Gastrocnemius medialis (tissue), 4 donors: ENCODE data around the gene POU3F1. TPM values are rescaled to one million over a fixed set of nuclear protein-coding genes. Genes with fewer than 3 reads are reported as not detected.
A peak's percentile ranks its signal among the peaks of the same experiment; 100 is the strongest.

Source experiments
- ATAC-seq, 2 donors: fragments of 150-250 bp; one replicate each; pipeline ENCODE4 v1.9.1; 2016
- DNase-seq, 2 donors: peaks; one replicate each; pipeline ENCODE4 v3.0.0-alpha.2; 2019
- H3K27ac ChIP-seq, 4 donors: fragments of 200-600 bp; sonication (generic); 1 replicate in 1 of 4; 2 replicates in 3 of 4; pipeline ENCODE4 v1.5.1; 2016 to 2018; ENCODE audit warnings: mild to moderate bottlenecking in 2 of 4, moderate library complexity in 1 of 4
- H3K27me3 ChIP-seq, 3 donors: fragments of 200-600 bp; sonication (generic) in 2 of 3; 1 replicate in 1 of 3; 2 replicates in 2 of 3; pipeline versions ENCODE4 v1.5.1 to v1.6.0; 2016 to 2019; ENCODE audit warnings: mild to moderate bottlenecking in 1 of 3, moderate library complexity in 1 of 3
- H3K36me3 ChIP-seq, 2 donors: fragments of 200-600 bp; sonication (generic) in 1 of 2; one replicate each; pipeline ENCODE4 v1.5.1; 2017 to 2018
- H3K4me1 ChIP-seq, 2 donors: fragments of 200-600 bp; sonication (generic) in 1 of 2; one replicate each; pipeline ENCODE4 v1.5.1; 2016 to 2017; ENCODE audit warnings: mild to moderate bottlenecking in 2 of 2
- H3K4me3 ChIP-seq, 4 donors: fragments of 200-600 bp; sonication (generic) in 3 of 4; 1 replicate in 1 of 4; 2 replicates in 3 of 4; pipeline ENCODE4 v1.5.1; 2016 to 2019; ENCODE audit warnings: mild to moderate bottlenecking in 2 of 4
- H3K9me3 ChIP-seq, 3 donors: fragments of 200-600 bp; sonication (generic) in 2 of 3; 1 replicate in 1 of 3; 2 replicates in 2 of 3; pipeline ENCODE4 v1.5.1; 2016 to 2019
- CTCF ChIP-seq, 5 experiments: fragments of 450-650 bp in 3 of 5; fragments of 200-600 bp in 2 of 5; sonication (generic) in 2 of 5; IDR thresholded peaks in 4 of 5; conservative IDR thresholded peaks in 1 of 5; 1 replicate in 4 of 5; 2 replicates in 1 of 5; pipeline ENCODE4 v1.5.1; 2016 to 2019; ENCODE audit warnings: antibody characterized with exemption in 5 of 5, mild to moderate bottlenecking in 3 of 5, moderate library complexity in 3 of 5
- POLR2A ChIP-seq, 2 donors: fragments of 450-650 bp; IDR thresholded peaks; one replicate each; pipeline ENCODE4 v1.6.1; 2017; ENCODE audit warnings: antibody characterized with exemption in 2 of 2, mild to moderate bottlenecking in 2 of 2, moderate library complexity in 2 of 2
- in situ Hi-C, 4 donors: fragments of 200-750 bp; cut with MboI; loops; one replicate each; pipeline versions ENCODE4 v1.15.0 to v1.8.0; 2017; ENCODE audit warnings: low sequenced_read_pairs in 4 of 4
- intact Hi-C: fragments of 100-400 bp; cut with DNase I; formaldehyde crosslinking; loops from one replicate; pipeline ENCODE4 v1.15.1; 2023; ENCODE audit warnings: low total_unique reads
- total RNA-seq, 4 donors: library from RNA; depleted of rRNA; stranded (reverse); fragments of >200 nt; gene quantifications; one replicate each; pipeline versions ENCODE4 v1.1.0 to v1.2.3, GENCODE V29; 2016

Gene POU3F1
- total RNA-seq, 4 donors from 2014 or later = 0.13 to 2.3 (median 0.69) TPM

GRCh38 chr1:38026592-38027200, 19.9 kb downstream of the POU3F1 start:
- Histone ChIP-seq H3K27ac (peak overlapping the region; percentile 76 to 100 (median 84)), H3K4me3 (no peak overlapping the region), H3K27me3 (no peaks in the 10 kb centered on the region), H3K9me3 (no peaks in the 10 kb centered on the region), H3K36me3 (peaks cover 0 to 27% of the 10 kb centered on the region in 2 donors), H3K4me1 (peaks cover 76 to 86% of the 10 kb centered on the region in 2 donors)
- DNase-seq = peak in 1 of 2 donors; percentile 69
- ATAC-seq = no peak
- TF ChIP-seq POLR2A (IDR thresholded peaks at IDR 0.05) = no peak
- TF ChIP-seq CTCF (IDR thresholded peaks at IDR 0.05 in 4 of 5, conservative IDR thresholded peaks at IDR 0.05 in 1 of 5) = peak; percentile 31 to 67 (median 49)
- intact Hi-C loops = loop anchor here (5.0 to 10.0 kb wide), 2 partner anchors 79 to 332 kb away; partner anchors contain the start of genes CDCA8 and INPP5B
- in situ Hi-C loops = no loop called here

- in situ Hi-C loops = no loop called here
- TF ChIP-seq CTCF (IDR thresholded peaks at IDR 0.05 in 4 of 5, conservative IDR thresholded peaks at IDR 0.05 in 1 of 5) (no peak), POLR2A (IDR thresholded peaks at IDR 0.05) (no peak)
- H3K4me1 ChIP-seq = peaks cover 86 to 89% of the 10 kb centered on the region in 2 donors
- H3K36me3 ChIP-seq = peaks cover 0 to 37% of the 10 kb centered on the region in 2 donors
- intact Hi-C loops = loop anchor here (5.0 to 10.0 kb wide), 2 partner anchors 78 to 331 kb away; partner anchors contain the start of genes CDCA8 and INPP5B
- H3K27me3 ChIP-seq = no peaks in the 10 kb centered on the region
- DNase-seq (peak in 1 of 2 donors; percentile 61), ATAC-seq (peak; percentile 12 to 31)
- H3K9me3 ChIP-seq = no peaks in the 10 kb centered on the region
- H3K27ac ChIP-seq = peak overlapping the region; percentile 76 to 100 (median 84)
- H3K4me3 ChIP-seq = no peak overlapping the region
These were observed 20.9 kb downstream of the POU3F1 start for GRCh38 chr1:38025664-38026063.

- intact Hi-C loops (loop anchor here (5.0 to 10.0 kb wide), 2 partner anchors 78 to 330 kb away; partner anchors contain the start of genes CDCA8 and INPP5B), in situ Hi-C loops (no loop called here)
- Histone ChIP-seq H3K27me3 (no peaks in the 10 kb centered on the region), H3K27ac (peak overlapping the region; percentile 76 to 100 (median 84)), H3K9me3 (no peaks in the 10 kb centered on the region), H3K4me1 (peaks cover 87 to 89% of the 10 kb centered on the region in 2 donors), H3K4me3 (no peak overlapping the region), H3K36me3 (peaks cover 0 to 41% of the 10 kb centered on the region in 2 donors)
- no peak for DNase-seq
- TF ChIP-seq CTCF (IDR thresholded peaks at IDR 0.05 in 4 of 5, conservative IDR thresholded peaks at IDR 0.05 in 1 of 5) (no peak), POLR2A (IDR thresholded peaks at IDR 0.05) (no peak)
- no peak for ATAC-seq
These were observed 21.4 kb downstream of the POU3F1 start for GRCh38 chr1:38025233-38025632.

GRCh38 chr1:38022810-38023209, 23.8 kb downstream of the POU3F1 start:
- H3K27me3 ChIP-seq = no peaks in the 10 kb centered on the region
- peak overlapping the region; percentile 94 to 100 (median 98) for H3K27ac ChIP-seq
- peak in 1 of 2 donors; percentile 75 for DNase-seq
- intact Hi-C loops = loop anchor here (10.0 kb wide), 1 partner anchor 328 kb away; the partner anchor contains the start of gene CDCA8
- peak overlapping the region in 1 of 4 donors; percentile 8 for H3K4me3 ChIP-seq
- TF ChIP-seq CTCF (IDR thresholded peaks at IDR 0.05 in 4 of 5, conservative IDR thresholded peaks at IDR 0.05 in 1 of 5) = no peak
- TF ChIP-seq POLR2A (IDR thresholded peaks at IDR 0.05) = peak; percentile 20 to 78
- peak; percentile 77 to 84 for ATAC-seq
- H3K36me3 ChIP-seq = peaks cover 0 to 64% of the 10 kb centered on the region in 2 donors
- no peaks in the 10 kb centered on the region for H3K9me3 ChIP-seq
- peaks cover 88% of the 10 kb centered on the region in 2 donors for H3K4me1 ChIP-seq
- in situ Hi-C loops = no loop called here
